K562 (cell line): Measurements from ENCODE around the gene NECTIN1. TPM values are rescaled to one million over a fixed set of nuclear protein-coding genes. Genes with fewer than 3 reads are reported as not detected.

ENCODE experiments used
- ATAC-seq: fragments of 200-7000 bp; cut with Tn5 transposase; 3 replicates; pipeline ENCODE4 v1.9.1; 2020; ENCODE audit warnings: moderate library complexity
- BruUV-seq: library from RNA; stranded (reverse); fragments of 400-500 nt; replicated peaks from 2 replicates; lab custom pipeline; 2021; lab: Mats Ljungman, UMichigan
- CTCF ChIA-PET: fragments of 300-600 bp; formaldehyde crosslinking; extraction: SDS; loops from one replicate; lab custom pipeline; 2021; ENCODE audit warnings: low intra/inter-chr PET ratio; lab: Yijun Ruan, JAX
- POLR2A ChIA-PET: fragments of 300-600, 350-650 bp; sonication (Branson Sonifier 250); formaldehyde crosslinking; extraction: SDS; loops from one replicate; lab custom pipeline; 2021; ENCODE audit warnings: antibody characterized with exemption, inconsistent platforms; lab: Yijun Ruan, JAX
- DNase-seq, 4 experiments: peaks; one replicate each; pipeline versions ENCODE4 v3.0.0 to v3.0.0-alpha.2; 2011 to 2018; ENCODE audit warnings: low spot score in 3 of 4, mixed read lengths in 3 of 4; ENCODE audit errors: extremely low read depth in 1 of 4
- FAIRE-seq: peaks from 2 replicates; lab custom pipeline; 2011; peaks lifted over from hg19 to GRCh38; lab: Jason Lieb, UNC
- H2AFZ ChIP-seq: 2 replicates; pipeline ENCODE4 v1.6.0; 2011; ENCODE audit warnings: low read depth, low read length, control low read depth, inconsistent platforms
- H3K27ac ChIP-seq: fragments of 200-600 bp; 3 replicates; pipeline ENCODE4 v1.8.0; 2011; ENCODE audit warnings: low read depth, mild to moderate bottlenecking, control low read depth, inconsistent platforms, low read length, moderate library complexity, mixed read lengths; ENCODE audit errors: extremely low read depth
- H3K27me3 ChIP-seq, 2 experiments: fragments of 300-600 bp in 1 of 2; 2 replicates in 1 of 2; 3 replicates in 1 of 2; pipeline versions ENCODE4 v1.6.0 to v1.8.0; 2011; ENCODE audit warnings: inconsistent platforms in 2 of 2, low read length in 2 of 2, mild to moderate bottlenecking in 1 of 2, mixed read lengths in 1 of 2, moderate library complexity in 1 of 2; ENCODE audit not compliant: control insufficient read depth in 2 of 2, insufficient read depth in 2 of 2
- H3K36me3 ChIP-seq: fragments of 300-600 bp; 3 replicates; pipeline ENCODE4 v1.8.0; 2011; ENCODE audit warnings: mild to moderate bottlenecking, low read length, inconsistent platforms; ENCODE audit not compliant: control insufficient read depth, insufficient read depth
- H3K4me1 ChIP-seq, 2 experiments: fragments of 200-600 bp in 1 of 2; replicated peaks in 1 of 2; 2 replicates in 1 of 2; 3 replicates in 1 of 2; pipeline versions ENCODE4 v1.5.1 to v1.8.0; 2011; ENCODE audit warnings: inconsistent platforms in 2 of 2, low read length in 2 of 2, mild to moderate bottlenecking in 1 of 2, mixed read lengths in 1 of 2, moderate library complexity in 1 of 2; ENCODE audit not compliant: control insufficient read depth in 2 of 2, insufficient read depth in 2 of 2
- H3K4me2 ChIP-seq: 2 replicates; pipeline ENCODE4 v1.6.1; 2011; ENCODE audit warnings: low read length, control low read depth, inconsistent platforms, mixed read lengths; ENCODE audit not compliant: insufficient read depth
- H3K4me3 ChIP-seq: fragments of 200-600 bp; sonication (generic), shearing (Covaris generic); 2 replicates; pipeline ENCODE4 v1.5.1; 2016; ENCODE audit warnings: control low read depth, inconsistent platforms
- H3K79me2 ChIP-seq: fragments of 200-600 bp; 3 replicates; pipeline ENCODE4 v1.8.0; 2011; ENCODE audit warnings: low read length, inconsistent platforms; ENCODE audit not compliant: control insufficient read depth, insufficient read depth
- H3K9ac ChIP-seq, 2 experiments: 2 replicates each; pipeline versions ENCODE4 v1.6.0 to v1.6.1; 2011; ENCODE audit warnings: low read depth in 2 of 2, low read length in 2 of 2, control low read depth in 1 of 2, inconsistent platforms in 1 of 2, mild to moderate bottlenecking in 1 of 2, mixed read lengths in 1 of 2; ENCODE audit not compliant: insufficient read depth in 1 of 2
- H3K9me1 ChIP-seq: one replicate; pipeline ENCODE4 v1.6.0; 2011; ENCODE audit warnings: inconsistent platforms, mild to moderate bottlenecking, low read length, moderate library complexity; ENCODE audit not compliant: control insufficient read depth, insufficient read depth
- H3K9me3 ChIP-seq: replicated peaks from 2 replicates; pipeline ENCODE4 v1.5.1; 2011; ENCODE audit warnings: low read depth, low read length, inconsistent platforms; ENCODE audit not compliant: control insufficient read depth, insufficient read depth
- H4K20me1 ChIP-seq: replicated peaks from 2 replicates; pipeline ENCODE4 v1.6.1; 2011; ENCODE audit warnings: low read length, inconsistent platforms, mixed read lengths; ENCODE audit not compliant: control insufficient read depth, insufficient read depth
- ATF1 ChIP-seq, 2 experiments: fragments of 450-650 bp in 1 of 2; IDR thresholded peaks; 2 replicates each; pipeline ENCODE4 v1.6.1; 2016; ENCODE audit warnings: missing compliant biosample characterization in 1 of 2, missing genetic modification characterization in 1 of 2
- BCLAF1 ChIP-seq, 2 experiments: fragments of 450-650 bp in 1 of 2; IDR thresholded peaks; 2 replicates each; pipeline ENCODE4 v1.6.1; 2011 to 2017; ENCODE audit warnings: low read depth in 2 of 2, antibody characterized with exemption in 1 of 2, borderline replicate concordance in 1 of 2, low read length in 1 of 2, mild to moderate bottlenecking in 1 of 2, mixed read lengths in 1 of 2; ENCODE audit not compliant: control insufficient read depth in 1 of 2
- GATAD2B ChIP-seq: fragments of 450-650 bp; IDR thresholded peaks from 2 replicates; pipeline ENCODE4 v1.6.1; 2017; ENCODE audit warnings: mild to moderate bottlenecking, borderline replicate concordance
- HNRNPLL ChIP-seq: fragments of 200-400 bp; formaldehyde crosslinking; IDR thresholded peaks from 2 replicates; pipeline ENCODE4 v1.6.1; 2017; ENCODE audit warnings: low read length, low read depth, mild to moderate bottlenecking; ENCODE audit not compliant: poor library complexity, severe bottlenecking
- IRF2 ChIP-seq: sonication (generic); formaldehyde crosslinking; IDR thresholded peaks from 2 replicates; pipeline ENCODE4 v1.8.1; 2022; ENCODE audit warnings: mild to moderate bottlenecking, missing genetic modification reagents
- MYBL2 ChIP-seq, 2 experiments: fragments of 450-650 bp in 1 of 2; sonication (generic) in 1 of 2; formaldehyde crosslinking in 1 of 2; IDR thresholded peaks; 2 replicates each; pipeline versions ENCODE4 v1.6.1 to v1.8.1; 2017 to 2022; ENCODE audit warnings: borderline replicate concordance in 1 of 2, inconsistent platforms in 1 of 2, low read depth in 1 of 2, mild to moderate bottlenecking in 1 of 2, missing genetic modification reagents in 1 of 2, moderate library complexity in 1 of 2
- MYNN ChIP-seq, 2 experiments: sonication (generic); formaldehyde crosslinking in 1 of 2; IDR thresholded peaks; 2 replicates each; pipeline versions ENCODE4 v1.5.0 to v1.6.1; 2016 to 2020; ENCODE audit warnings: antibody characterized with exemption in 1 of 2, missing genetic modification reagents in 1 of 2
- RBM34 ChIP-seq: fragments of 200-400 bp; formaldehyde crosslinking; IDR thresholded peaks from 2 replicates; pipeline ENCODE4 v1.6.1; 2018; ENCODE audit warnings: low read length, borderline replicate concordance; ENCODE audit not compliant: insufficient read depth
- ZNF507 ChIP-seq: conservative IDR thresholded peaks from 2 replicates; pipeline ENCODE4 v1.6.1; 2017; ENCODE audit warnings: missing genetic modification characterization, missing compliant biosample characterization
- ZNF79 ChIP-seq: fragments of 250-450 bp; sonication (Bioruptor Pico); IDR thresholded peaks from 2 replicates; pipeline ENCODE4 v1.4.0; 2020; ENCODE audit warnings: low read depth, mild to moderate bottlenecking, moderate library complexity
- WGBS: fragments of 100-300 bp; shearing (Covaris generic); methylation state at CpG from one replicate; pipeline ENCODE4 v1.1.6; 2016; ENCODE audit warnings: low coverage, mixed read lengths; ENCODE audit not compliant: insufficient coverage; ENCODE audit errors: missing lambda C conversion rate; 5-methylcytosine and 5-hydroxymethylcytosine counted together
- in situ Hi-C: fragments of 300-500 bp; cut with MboI; formaldehyde crosslinking; loops from 4 replicates; pipeline ENCODE4 v1.15.0; 2018; ENCODE audit warnings: inconsistent platforms, mixed read lengths
- intact Hi-C: fragments of 100-400 bp; cut with micrococcal nuclease; formaldehyde crosslinking; loops from 2 replicates; pipeline ENCODE4 v1.14.2; 2022
- polyA plus RNA-seq, 8 experiments: library from polyadenylated mRNA; depleted of rRNA in 4 of 8; stranded (reverse) in 5 of 8; unstranded in 3 of 8; fragments of >200 nt; fragmentation: Nextera tagmentation in 2 of 8; fragmentation: Illumina TruSeq in 1 of 8; extraction: Ambion mirVana in 2 of 8; extraction: Trizol in 1 of 8; gene quantifications; 2 replicates each; pipeline versions ENCODE4 v1.2.1 to v1.2.3, GENCODE V29; 2011 to 2014; ENCODE audit warnings: inconsistent platforms in 1 of 8, missing spikeins in 1 of 8
- total RNA-seq, 7 experiments: library from RNA; depleted of rRNA in 6 of 7; stranded (reverse); fragments of >200 nt in 6 of 7; fragmentation: Illumina TruSeq in 2 of 7; extraction: Trizol in 2 of 7; gene quantifications; 2 replicates each; pipeline versions ENCODE4 v1.2.1 to v1.2.3, GENCODE V29; 2011 to 2021; ENCODE audit warnings: low replicate concordance in 1 of 7

NECTIN1 gene
- total and polyA plus RNA-seq, 9 of the 15 experiments (the other 6 are each of a cell fraction or from before 2014, with no cell fraction given) = 0.09 to 0.53 (median 0.23) TPM; not detected in 2

- BruUV-seq = no TSS peak
- Histone ChIP-seq H3K9me3 (no peaks in the 10 kb centered on the region), H3K36me3 (no peaks in the 10 kb centered on the region), H3K27ac (no peak overlapping the region), H3K9me1 (no peaks in the 10 kb centered on the region), H3K9ac (no peak overlapping the region), H3K79me2 (no peaks in the 10 kb centered on the region), H4K20me1 (peaks cover 2% of the 10 kb centered on the region), H2AFZ (no peak overlapping the region), H3K4me1 (peaks cover 0 to 4% of the 10 kb centered on the region in 2 experiments; a peak in 1 of 5 replicates), H3K27me3 (peaks cover 6 to 48% of the 10 kb centered on the region in 2 experiments; a peak in 3 of 5 replicates), H3K4me2 (no peak overlapping the region), H3K4me3 (no peak overlapping the region)
- in situ Hi-C loops = no loop called here
- ChIA-PET POLR2A (interaction anchor here (0.7 kb wide), 1 partner anchor 7 kb away, joined by 3 read pairs; no protein-coding TSS in a partner anchor), CTCF (no interaction called here)
- intact Hi-C loops = no loop called here
- ATAC-seq (no peak), FAIRE-seq (no peak), DNase-seq (no peak)
- 3% methylated on average over 13 of the region's 13 CpGs for WGBS
- TF ChIP-seq ZNF507 (tag) = no peak
- no peak for TF ChIP-seq GATAD2B
- TF ChIP-seq MYNN (IDR thresholded peaks at IDR 0.05) = no peak
- no peak for TF ChIP-seq MYNN (CRISPR knock-in tag; IDR thresholded peaks at IDR 0.05)
- no peak for TF ChIP-seq RBM34
- TF ChIP-seq HNRNPLL = no peak
- no peak for TF ChIP-seq BCLAF1 (IDR thresholded peaks at IDR 0.05; ENCODE audit: borderline replicate concordance in 1 of 2, control insufficient read depth in 1 of 2, low read depth in 2 of 2, low read length in 1 of 2)
- no peak for TF ChIP-seq MYBL2 (IDR thresholded peaks at IDR 0.05; ENCODE audit: low read depth)
- TF ChIP-seq MYBL2 (CRISPR knock-in tag; IDR thresholded peaks at IDR 0.05; ENCODE audit: borderline replicate concordance) = no peak
- no peak for TF ChIP-seq IRF2 (CRISPR knock-in tag)
- no peak for TF ChIP-seq ZNF79
- TF ChIP-seq ATF1 (CRISPR knock-in tag; IDR thresholded peaks at IDR 0.05) = no peak
- TF ChIP-seq ATF1 (tag; IDR thresholded peaks at IDR 0.05) = no peak
These were observed 43.8 kb downstream of the NECTIN1 start for GRCh38 chr11:119685111-119685746.
